ENCODE measurements around the gene BCL2.

BCL2 gene

GRCh38 chr18:63099091-63099840 is 220.3 kb downstream of the BCL2 start:
- Histone ChIP-seq H3K27me3 (ENCODE audit: control insufficient read depth, insufficient read depth, low read length) (no peaks in the 10 kb centered on the region), H3K9me3 (ENCODE audit: control insufficient read depth, insufficient read depth, low read length) (no peaks in the 10 kb centered on the region), H3K27ac (ENCODE audit: low read length) (no peak overlapping the region), H3K4me3 (ENCODE audit: low read length) (no peak overlapping the region), H3K36me3 (ENCODE audit: control insufficient read depth, insufficient read depth, low read length) (no peaks in the 10 kb centered on the region), H3K4me1 (ENCODE audit: control insufficient read depth, insufficient read depth, low read length) (peaks cover 3% of the 10 kb centered on the region; the same call in 1 of the 2 replicates)
- no CpG with 5 or more reads among the region's 14 CpGs for WGBS (ENCODE audit: insufficient coverage, insufficient read length)
- no peak for DNase-seq (ENCODE audit: low read depth, low spot score)

- Histone ChIP-seq H3K36me3 (ENCODE audit: control insufficient read depth, insufficient read depth, low read length) (no peaks in the 10 kb centered on the region), H3K9me3 (ENCODE audit: control insufficient read depth, insufficient read depth, low read length) (no peaks in the 10 kb centered on the region), H3K27me3 (ENCODE audit: control insufficient read depth, insufficient read depth, low read length) (no peaks in the 10 kb centered on the region), H3K4me1 (ENCODE audit: control insufficient read depth, insufficient read depth, low read length) (peaks cover 2% of the 10 kb centered on the region; the same call in 1 of the 2 replicates), H3K27ac (ENCODE audit: low read length) (no peak overlapping the region), H3K4me3 (ENCODE audit: low read length) (no peak overlapping the region)
- DNase-seq (ENCODE audit: low read depth, low spot score): no peak
- WGBS (ENCODE audit: insufficient coverage, insufficient read length): 100% methylated on average over 2 of the region's 16 CpGs
Measured at GRCh38 chr18:63098018-63098981, 221.3 kb downstream of the BCL2 start.

- Histone ChIP-seq H3K27me3 (ENCODE audit: control insufficient read depth, insufficient read depth, low read length) (no peaks in the 10 kb centered on the region), H3K9me3 (ENCODE audit: control insufficient read depth, insufficient read depth, low read length) (no peaks in the 10 kb centered on the region), H3K4me1 (ENCODE audit: control insufficient read depth, insufficient read depth, low read length) (no peaks in the 10 kb centered on the region), H3K36me3 (ENCODE audit: control insufficient read depth, insufficient read depth, low read length) (no peaks in the 10 kb centered on the region), H3K27ac (ENCODE audit: low read length) (no peak overlapping the region), H3K4me3 (ENCODE audit: low read length) (no peak overlapping the region)
- WGBS (ENCODE audit: insufficient coverage, insufficient read length): no CpG with 5 or more reads among the region's 10 CpGs
- DNase-seq (ENCODE audit: low read depth, low spot score): no peak
Measured at GRCh38 chr18:63097178-63097577, 222.4 kb downstream of the BCL2 start.

GRCh38 chr18:63096327-63096874 is 223.2 kb downstream of the BCL2 start:
- DNase-seq (ENCODE audit: low read depth, low spot score): no peak

GRCh38 chr18:63095768-63096167 is 223.8 kb downstream of the BCL2 start:
- Histone ChIP-seq H3K36me3 (ENCODE audit: control insufficient read depth, insufficient read depth, low read length) (0 out of 2 replicates have a peak, but pooled peaks cover 4% of the 10 kb centered on the region), H3K9me3 (ENCODE audit: control insufficient read depth, insufficient read depth, low read length) (no peaks in the 10 kb centered on the region), H3K27ac (ENCODE audit: low read length) (no peak overlapping the region), H3K4me1 (ENCODE audit: control insufficient read depth, insufficient read depth, low read length) (no peaks in the 10 kb centered on the region), H3K4me3 (ENCODE audit: low read length) (no peak overlapping the region), H3K27me3 (ENCODE audit: control insufficient read depth, insufficient read depth, low read length) (no peaks in the 10 kb centered on the region)
- no peak for DNase-seq (ENCODE audit: low read depth, low spot score)
- no CpG with 5 or more reads among the region's 6 CpGs for WGBS (ENCODE audit: insufficient coverage, insufficient read length)

More at GRCh38 chr18:63096327-63096874, 223.2 kb downstream of the BCL2 start:
- no peaks in the 10 kb centered on the region for H3K4me1 ChIP-seq (ENCODE audit: control insufficient read depth, insufficient read depth, low read length)
- H3K36me3 ChIP-seq (ENCODE audit: control insufficient read depth, insufficient read depth, low read length): 0 out of 2 replicates have a peak, but pooled peaks cover 4% of the 10 kb centered on the region
- H3K27ac ChIP-seq (ENCODE audit: low read length): no peak overlapping the region
- no peak overlapping the region for H3K4me3 ChIP-seq (ENCODE audit: low read length)
- no peaks in the 10 kb centered on the region for H3K9me3 ChIP-seq (ENCODE audit: control insufficient read depth, insufficient read depth, low read length)
- no peaks in the 10 kb centered on the region for H3K27me3 ChIP-seq (ENCODE audit: control insufficient read depth, insufficient read depth, low read length)
- no CpG with 5 or more reads among the region's 2 CpGs for WGBS (ENCODE audit: insufficient coverage, insufficient read length)

- 100% methylated on average over 4 of the region's 4 CpGs for WGBS (ENCODE audit: insufficient coverage, insufficient read length)
- DNase-seq (ENCODE audit: low read depth, low spot score): no peak
- no peaks in the 10 kb centered on the region for H3K9me3 ChIP-seq (ENCODE audit: control insufficient read depth, insufficient read depth, low read length)
- H3K27me3 ChIP-seq (ENCODE audit: control insufficient read depth, insufficient read depth, low read length): no peaks in the 10 kb centered on the region
- H3K27ac ChIP-seq (ENCODE audit: low read length): no peak overlapping the region
- 0 out of 2 replicates have a peak, but pooled peaks cover 4% of the 10 kb centered on the region for H3K36me3 ChIP-seq (ENCODE audit: control insufficient read depth, insufficient read depth, low read length)
- no peak overlapping the region for H3K4me3 ChIP-seq (ENCODE audit: low read length)
- H3K4me1 ChIP-seq (ENCODE audit: control insufficient read depth, insufficient read depth, low read length): peaks cover 1% of the 10 kb centered on the region
Measured at GRCh38 chr18:63091671-63092364, 227.8 kb downstream of the BCL2 start.

- Histone ChIP-seq H3K27ac (ENCODE audit: low read length) (no peak overlapping the region), H3K4me1 (ENCODE audit: control insufficient read depth, insufficient read depth, low read length) (peaks cover 1% of the 10 kb centered on the region), H3K9me3 (ENCODE audit: control insufficient read depth, insufficient read depth, low read length) (no peaks in the 10 kb centered on the region), H3K4me3 (ENCODE audit: low read length) (no peak overlapping the region), H3K36me3 (ENCODE audit: control insufficient read depth, insufficient read depth, low read length) (0 out of 2 replicates have a peak, but pooled peaks cover 4% of the 10 kb centered on the region), H3K27me3 (ENCODE audit: control insufficient read depth, insufficient read depth, low read length) (no peaks in the 10 kb centered on the region)
- DNase-seq (ENCODE audit: low read depth, low spot score): no peak
- WGBS (ENCODE audit: insufficient coverage, insufficient read length): no CpG with 5 or more reads among the region's 12 CpGs
Measured at GRCh38 chr18:63090334-63090733, 229.2 kb downstream of the BCL2 start.

- Histone ChIP-seq H3K27ac (ENCODE audit: low read length) (no peak overlapping the region), H3K4me3 (ENCODE audit: low read length) (no peak overlapping the region), H3K4me1 (ENCODE audit: control insufficient read depth, insufficient read depth, low read length) (peaks cover 1% of the 10 kb centered on the region), H3K9me3 (ENCODE audit: control insufficient read depth, insufficient read depth, low read length) (no peaks in the 10 kb centered on the region), H3K27me3 (ENCODE audit: control insufficient read depth, insufficient read depth, low read length) (no peaks in the 10 kb centered on the region), H3K36me3 (ENCODE audit: control insufficient read depth, insufficient read depth, low read length) (0 out of 2 replicates have a peak, but pooled peaks cover 4% of the 10 kb centered on the region)
- no peak for DNase-seq (ENCODE audit: low read depth, low spot score)
- no CpG with 5 or more reads among the region's 11 CpGs for WGBS (ENCODE audit: insufficient coverage, insufficient read length)
Measured at GRCh38 chr18:63089041-63089440, 230.5 kb downstream of the BCL2 start.

GRCh38 chr18:63088262-63088661 is 231.3 kb downstream of the BCL2 start:
- H3K4me1 ChIP-seq (ENCODE audit: control insufficient read depth, insufficient read depth, low read length): peaks cover 1% of the 10 kb centered on the region
- no peaks in the 10 kb centered on the region for H3K27me3 ChIP-seq (ENCODE audit: control insufficient read depth, insufficient read depth, low read length)
- 0 out of 2 replicates have a peak, but pooled peaks cover 4% of the 10 kb centered on the region for H3K36me3 ChIP-seq (ENCODE audit: control insufficient read depth, insufficient read depth, low read length)
- DNase-seq (ENCODE audit: low read depth, low spot score): no peak
- no peak overlapping the region for H3K4me3 ChIP-seq (ENCODE audit: low read length)
- WGBS (ENCODE audit: insufficient coverage, insufficient read length): no CpG with 5 or more reads among the region's 7 CpGs
- no peaks in the 10 kb centered on the region for H3K9me3 ChIP-seq (ENCODE audit: control insufficient read depth, insufficient read depth, low read length)
- no peak overlapping the region for H3K27ac ChIP-seq (ENCODE audit: low read length)
